Dedifferentiated amniotic fluid mesenchymal stem cell (primary cell): Measurements from ENCODE around the gene NOL7.

Experiments used
- DNase-seq: peaks from one replicate; pipeline ENCODE4 v3.0.0-alpha.2; 2016; ENCODE audit errors: extremely low spot score

Gene NOL7

GRCh38 chr6:13597073-13597472, 18.1 kb upstream of the NOL7 start:
- no peak for DNase-seq

- DNase-seq = no peak
Measured at GRCh38 chr6:13600036-13600435, 15.1 kb upstream of the NOL7 start.

- no peak for DNase-seq
Measured at GRCh38 chr6:13604135-13604534, 11.0 kb upstream of the NOL7 start.

GRCh38 chr6:13604546-13605416, 10.4 kb upstream of the NOL7 start:
- DNase-seq = no peak

- DNase-seq = no peak
Measured at GRCh38 chr6:13605634-13606033, 9.5 kb upstream of the NOL7 start.

- DNase-seq = no peak
Measured at GRCh38 chr6:13611715-13612114, 3.4 kb upstream of the NOL7 start.

- DNase-seq = no peak
Measured at GRCh38 chr6:13613029-13613594, 2.0 kb upstream of the NOL7 start.

GRCh38 chr6:13614126-13614925, 809 bp upstream of the NOL7 start:
- peak; percentile 38 for DNase-seq

- peak; percentile 45 for DNase-seq
Measured at GRCh38 chr6:13615792-13616120, 621 bp downstream of the NOL7 start.

GRCh38 chr6:13617066-13617465, 1.9 kb downstream of the NOL7 start:
- DNase-seq = no peak

GRCh38 chr6:13624871-13625288, 9.7 kb downstream of the NOL7 start:
- no peak for DNase-seq

GRCh38 chr6:13629459-13630116, 14.5 kb downstream of the NOL7 start:
- DNase-seq = no peak

- DNase-seq = no peak
Measured at GRCh38 chr6:13630499-13630898, 15.4 kb downstream of the NOL7 start.

GRCh38 chr6:13633343-13633742, 18.2 kb downstream of the NOL7 start:
- no peak for DNase-seq

GRCh38 chr6:13635948-13636658, 21.0 kb downstream of the NOL7 start:
- DNase-seq = no peak

GRCh38 chr6:13638014-13638413, 22.9 kb downstream of the NOL7 start:
- no peak for DNase-seq

GRCh38 chr6:13638626-13639025, 23.5 kb downstream of the NOL7 start:
- DNase-seq = no peak

- peak; percentile 37 for DNase-seq
Measured at GRCh38 chr6:13641315-13641714, 26.2 kb downstream of the NOL7 start.

GRCh38 chr6:13643125-13643524, 28.0 kb downstream of the NOL7 start:
- DNase-seq = no peak

GRCh38 chr6:13648850-13649249, 33.7 kb downstream of the NOL7 start:
- no peak for DNase-seq

GRCh38 chr6:13649393-13649792, 34.3 kb downstream of the NOL7 start:
- DNase-seq = no peak

GRCh38 chr6:13653296-13653695, 38.2 kb downstream of the NOL7 start:
- DNase-seq = no peak
